Large intestine (tissue), 1 donor: ENCODE results near the gene MEX3C. TPM values are rescaled to one million over a fixed set of nuclear protein-coding genes. Genes with fewer than 3 reads are reported as not detected.

Experiments
- polyA plus RNA-seq: library from polyadenylated mRNA; unstranded; fragments of 120-200 nt; gene quantifications from one replicate; pipeline ENCODE4 v1.2.1, GENCODE V29; 2013

Gene MEX3C
- polyA plus RNA-seq, 1 donor = 35.0 TPM

Other genes starting within 250 kb of the MEX3C start
- gene ELAC1, start 229.6 kb downstream of the MEX3C start, polyA plus RNA-seq = 11.8 TPM
- 94.0 TPM for gene SMAD4, start 167.5 kb downstream of the MEX3C start, polyA plus RNA-seq